ENCODE results near the gene NCOA7.
"Not testable (repeated sequence)": the region's sequence is repeated elsewhere in the genome, so short reads cannot be mapped to it uniquely, and the experiment has no call there.

The NCOA7 gene

DNA sequence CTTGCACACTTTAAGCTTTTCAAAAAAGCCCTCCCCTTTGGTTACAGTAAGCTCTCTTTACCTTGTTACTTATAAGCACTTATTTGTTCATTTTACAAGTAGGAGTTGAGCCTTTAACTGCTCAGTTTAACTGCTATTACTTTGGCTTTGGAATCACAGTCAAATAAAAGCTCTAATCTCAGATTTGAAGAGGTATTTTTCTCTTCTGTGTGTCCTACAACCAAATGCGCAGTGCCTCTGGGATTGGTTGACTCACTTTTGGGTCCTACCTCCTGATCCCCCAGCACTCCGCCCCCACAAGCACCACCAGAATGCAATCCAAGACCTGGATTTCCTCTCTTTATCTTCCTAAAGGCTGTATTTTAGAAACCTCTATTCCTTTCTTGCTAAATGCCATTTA, 2.5 kb downstream of the NCOA7 start:
- no peak for DNase-seq

DNA sequence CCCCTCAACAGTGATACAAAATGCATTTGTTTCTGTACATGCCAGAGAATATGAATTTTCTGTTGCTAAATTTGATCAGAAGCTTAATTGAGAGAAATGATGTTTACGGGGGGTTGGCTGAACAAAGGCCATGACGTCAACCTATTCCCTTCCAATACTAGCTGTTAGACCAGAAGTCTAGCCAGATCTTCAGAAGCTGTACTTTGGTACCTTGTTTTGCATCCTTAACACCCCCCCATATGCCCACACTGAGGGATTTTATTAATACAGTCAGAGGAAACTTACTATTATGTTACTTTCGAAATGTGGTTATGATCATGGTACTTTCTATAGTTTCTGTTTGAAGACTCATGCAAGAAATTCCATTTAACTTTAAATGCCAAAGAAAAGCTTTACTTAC, 3.1 kb downstream of the NCOA7 start:
- no peak for DNase-seq

DNA sequence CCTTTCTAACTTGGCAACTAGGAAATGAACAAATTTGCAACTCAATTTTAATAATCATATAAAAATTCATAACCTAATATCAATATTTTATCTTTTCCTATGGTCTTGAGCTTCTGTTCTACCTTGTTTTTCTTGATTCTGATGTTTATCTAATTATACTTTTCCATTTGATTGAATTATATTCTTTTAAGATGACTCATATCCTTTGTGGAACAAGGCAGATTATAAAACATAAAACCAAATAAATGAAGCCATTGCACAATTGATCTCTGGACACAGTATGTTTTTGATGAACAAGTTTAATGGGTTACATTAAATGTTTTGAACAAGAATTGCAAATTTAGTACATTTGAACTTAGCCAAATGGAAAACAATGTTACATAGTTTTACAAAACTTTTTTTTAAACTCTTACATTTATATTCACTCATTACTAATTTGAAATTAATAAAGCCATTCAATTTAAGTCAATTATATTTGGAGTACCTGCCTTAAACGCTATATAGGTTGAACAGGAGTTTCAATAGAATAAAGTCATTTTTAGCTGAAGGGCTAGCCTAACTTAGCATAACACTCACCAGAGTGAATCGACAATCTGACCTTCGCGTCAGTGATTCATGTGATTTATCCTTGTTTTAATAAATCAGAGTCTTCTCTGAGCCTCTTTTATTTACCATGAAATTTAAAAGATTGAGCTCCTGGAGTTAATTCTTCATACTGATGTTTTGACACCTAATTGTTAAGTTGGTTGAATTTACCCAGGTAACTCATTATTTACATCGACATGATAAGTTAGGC, 3.8 kb downstream of the NCOA7 start:
- DNase-seq, result no peak

DNA sequence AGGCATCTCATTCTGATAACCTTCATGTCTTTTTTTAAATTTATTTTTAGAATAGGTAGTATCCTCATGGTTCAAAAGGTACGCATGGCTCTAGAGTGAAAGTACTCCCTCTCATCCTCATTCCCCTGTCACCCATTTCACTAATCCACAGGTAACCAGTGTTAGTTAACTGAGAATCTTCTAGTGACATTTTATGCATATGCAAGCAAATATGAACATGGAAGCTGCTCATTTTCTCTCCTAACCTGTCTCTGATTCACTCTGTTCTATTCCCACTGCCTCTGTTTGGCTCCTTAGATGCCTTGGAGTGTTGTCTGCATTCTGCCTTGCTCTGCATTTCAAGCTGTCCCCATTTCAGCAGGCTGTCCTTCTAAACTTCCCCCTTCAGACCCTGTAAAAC, 4.5 kb downstream of the NCOA7 start:
- DNase-seq, result no peak

DNA sequence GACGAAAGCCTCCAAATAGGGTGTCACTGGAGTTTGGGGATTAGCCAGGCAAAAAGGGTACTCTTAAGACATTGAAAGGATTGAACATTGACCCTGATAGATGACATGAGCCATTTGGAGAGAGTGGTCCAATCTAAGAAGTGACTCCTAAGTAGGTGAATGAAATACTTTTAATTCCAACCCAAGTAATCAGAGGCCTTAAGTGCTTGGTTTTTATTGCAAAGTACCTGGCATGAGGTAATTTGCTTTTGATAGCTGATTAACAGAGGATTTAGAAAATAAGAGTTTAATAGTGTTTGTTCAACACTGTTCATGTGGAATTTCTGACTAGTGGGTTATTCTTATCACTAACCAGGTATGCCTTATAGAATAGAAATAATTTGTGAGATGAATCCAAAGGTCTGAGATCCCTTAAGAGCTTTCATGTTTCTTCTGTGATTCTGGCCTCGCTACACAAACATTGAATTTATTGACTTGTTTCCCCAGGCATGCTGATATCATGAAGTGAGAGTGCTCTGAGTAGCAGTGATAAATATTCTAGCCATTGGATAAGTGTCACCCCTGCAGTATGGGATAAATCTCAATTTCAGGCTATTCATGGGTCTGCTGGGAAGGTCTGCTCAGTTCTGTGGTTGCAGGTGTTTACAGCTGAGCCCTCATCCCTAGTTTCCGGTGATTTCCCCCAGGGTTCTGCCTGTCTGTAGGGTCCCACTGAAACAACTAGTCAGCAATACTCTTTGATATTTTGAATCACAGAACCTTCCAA, 6.5 kb downstream of the NCOA7 start:
- DNase-seq, result no peak

DNA sequence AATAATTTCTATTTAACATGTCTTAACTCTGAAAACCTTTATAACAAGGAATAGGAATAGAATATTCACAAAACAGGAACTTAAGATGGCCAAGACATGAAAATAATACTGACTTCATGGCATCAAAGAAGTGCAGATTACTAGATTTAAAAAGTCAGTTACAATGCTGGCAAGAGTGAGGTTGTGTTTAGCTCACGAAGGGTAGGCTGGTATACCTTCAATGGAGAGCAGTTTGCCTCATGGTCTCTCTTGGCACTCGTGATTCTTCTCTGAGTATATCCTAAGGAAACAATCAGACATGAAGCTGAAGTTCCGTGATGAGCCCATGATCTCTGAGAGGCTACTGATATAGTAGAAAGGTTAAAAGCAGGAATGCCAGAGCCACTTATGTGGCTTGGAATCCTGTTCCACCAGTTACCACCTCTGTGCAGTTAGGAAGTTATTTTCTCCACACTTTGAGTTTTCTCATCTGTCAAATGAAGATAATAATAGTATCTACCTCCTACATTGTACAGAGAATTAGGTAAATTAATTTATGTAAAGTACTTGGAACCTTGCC, 7.2 kb downstream of the NCOA7 start:
- no peak for DNase-seq

DNA sequence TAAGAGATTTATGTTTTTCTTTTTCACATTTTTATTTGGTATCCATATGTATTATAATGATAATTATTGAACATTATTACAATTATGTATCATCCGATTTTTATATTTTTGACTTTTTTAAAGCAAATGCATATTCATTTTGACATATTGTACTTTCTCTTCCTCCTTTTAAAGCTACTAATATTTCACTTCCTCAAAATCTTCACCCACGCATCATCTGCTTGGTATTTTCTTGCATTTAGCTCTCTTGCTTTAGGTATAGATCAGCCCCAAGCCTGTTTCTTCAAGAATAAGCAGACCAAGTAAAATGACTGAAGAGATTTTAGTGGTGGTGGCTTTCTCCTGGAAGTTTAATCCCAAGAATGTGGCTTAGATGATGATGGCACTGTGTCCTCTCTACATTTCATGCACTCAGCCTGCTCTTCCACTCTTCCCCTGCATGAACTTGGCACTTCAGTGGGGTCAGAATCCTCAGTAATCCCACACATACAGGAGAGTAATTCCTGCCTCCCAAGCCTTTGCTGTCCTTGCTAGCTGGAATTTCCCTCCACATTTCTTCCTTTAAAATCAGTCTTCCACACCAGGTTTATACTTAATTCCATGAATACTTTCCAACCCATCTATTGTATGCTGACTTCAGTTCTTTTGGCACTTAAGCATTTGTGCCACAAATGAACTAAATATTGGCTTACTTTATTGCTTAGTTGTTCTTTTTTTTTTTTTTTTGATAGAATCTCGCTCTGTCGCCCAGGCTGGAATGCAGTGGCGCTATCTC, 8.2 kb downstream of the NCOA7 start:
- DNase-seq, result no peak

DNA sequence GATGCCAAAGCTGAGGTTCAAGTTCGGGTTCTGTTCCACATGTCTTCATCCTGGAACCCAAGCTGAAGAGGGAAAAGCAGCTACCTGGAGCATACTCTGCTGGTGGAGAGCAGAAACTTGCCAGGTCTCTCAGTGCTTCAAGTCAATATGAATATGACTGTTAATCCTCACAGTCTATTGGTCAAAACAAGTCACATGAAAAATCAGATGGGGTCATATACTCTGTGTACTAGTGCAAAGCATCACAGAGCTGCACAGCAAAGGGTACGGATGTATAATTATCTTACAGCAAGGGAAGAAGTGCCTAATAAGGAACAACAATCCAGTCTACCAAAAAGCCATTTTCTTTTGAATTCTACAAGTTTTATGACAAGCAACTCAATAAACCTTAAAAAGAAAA, 11.6 kb downstream of the NCOA7 start:
- DNase-seq, result no peak

DNA sequence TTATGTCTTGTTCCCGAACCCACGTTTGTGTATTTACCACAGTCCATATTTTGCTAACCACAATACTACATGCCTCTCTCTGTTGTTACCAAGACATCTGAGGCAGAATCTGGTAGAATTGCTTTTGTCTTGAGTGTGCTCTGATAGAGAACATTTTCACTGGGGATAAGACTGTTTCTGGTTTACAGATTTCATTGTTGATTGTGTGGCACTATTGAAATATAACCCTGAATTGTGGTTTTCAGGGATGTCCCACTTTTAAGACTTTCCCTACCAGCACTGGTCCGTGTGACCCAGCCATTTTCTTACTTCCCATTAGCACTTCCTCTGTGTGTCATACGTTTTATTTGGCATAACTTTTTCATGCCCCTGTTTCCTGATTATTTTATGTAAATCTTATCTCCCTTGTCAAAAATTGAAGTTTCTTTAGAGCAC, 12.2 kb downstream of the NCOA7 start:
- DNase-seq, result peak; percentile 41

DNA sequence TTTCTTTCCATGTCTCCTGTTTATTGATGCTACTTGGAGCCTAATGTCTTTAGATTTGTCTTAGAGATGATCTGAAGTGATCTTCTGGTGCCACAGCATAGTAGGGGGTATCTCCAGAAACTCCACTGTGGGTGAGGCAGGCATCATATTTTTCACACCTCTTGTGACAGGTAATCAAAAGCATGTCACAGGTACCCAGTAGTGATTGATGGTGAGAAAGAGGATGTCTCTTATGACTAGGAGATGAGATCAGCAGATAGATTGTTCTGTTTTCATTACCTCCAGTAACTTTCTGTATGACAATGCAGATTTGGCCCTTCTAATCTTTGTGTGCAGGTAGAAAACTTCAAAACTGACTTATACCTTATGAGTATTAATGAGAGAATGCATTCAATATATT, 13.5 kb downstream of the NCOA7 start:
- DNase-seq, result no peak

DNA sequence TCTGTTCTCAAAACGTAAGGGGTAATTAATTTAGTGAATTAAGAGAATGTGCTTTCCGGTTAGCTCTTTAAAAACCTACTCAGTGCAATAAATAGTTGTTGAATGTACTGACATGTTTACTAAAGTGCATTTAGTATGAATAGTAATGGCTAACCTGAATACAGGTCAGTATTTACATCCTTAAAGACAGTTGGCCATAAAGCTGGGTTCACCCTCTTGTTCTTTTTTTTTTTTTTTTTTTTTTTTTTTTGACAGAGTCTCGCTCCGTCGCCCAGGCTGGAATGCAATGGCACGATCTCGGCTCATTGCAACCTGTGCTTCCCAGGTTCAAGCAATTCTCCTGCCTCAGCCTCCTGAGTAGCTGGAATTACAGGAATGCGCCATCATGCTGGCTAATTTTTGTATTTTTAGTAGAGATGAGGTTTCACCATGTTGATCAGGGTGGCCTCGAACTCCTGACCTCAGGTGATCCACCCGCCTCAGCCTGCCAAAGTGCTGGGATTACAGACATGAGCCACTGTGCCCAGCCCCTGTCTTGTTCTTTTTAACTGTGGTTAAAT, 14.2 kb downstream of the NCOA7 start:
- not testable (repeated sequence) for DNase-seq

DNA sequence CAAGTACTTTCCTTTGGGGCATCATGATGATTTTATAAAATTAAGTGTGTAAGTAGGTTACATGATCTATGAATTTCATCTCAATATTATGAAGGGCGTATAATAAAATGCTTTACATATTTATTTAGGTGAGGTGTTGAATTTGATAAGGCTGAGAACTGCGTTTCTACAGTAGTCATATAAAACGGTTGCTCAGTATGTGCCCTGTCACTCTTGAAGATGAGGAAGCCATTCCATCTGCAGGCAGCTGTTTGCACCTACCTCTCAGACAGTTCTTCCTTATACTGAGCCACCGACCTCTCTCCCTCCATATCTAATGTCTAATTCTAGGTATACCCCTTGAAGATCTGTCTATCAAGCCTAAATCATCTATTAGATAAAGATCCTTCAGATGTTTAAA, 16.1 kb downstream of the NCOA7 start:
- no peak for DNase-seq

DNA sequence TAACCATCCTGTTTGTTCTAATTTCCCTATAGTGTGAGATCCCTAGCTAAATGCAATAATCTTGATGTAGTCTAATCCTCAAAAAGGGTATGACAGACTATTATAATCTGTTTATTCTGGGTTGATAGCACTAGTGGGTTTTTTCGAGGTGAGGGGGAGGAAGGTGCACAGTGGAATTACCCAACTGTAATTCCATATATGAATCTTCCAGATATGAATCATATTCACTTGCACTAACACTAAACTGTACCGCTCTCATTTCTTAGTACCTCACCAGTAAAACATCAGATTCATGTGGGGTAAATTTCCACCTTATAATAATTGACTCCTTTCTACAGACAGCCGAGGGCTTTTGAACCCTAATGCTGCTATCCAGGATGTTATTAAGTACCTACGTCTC, 16.5 kb downstream of the NCOA7 start:
- no peak for DNase-seq

DNA sequence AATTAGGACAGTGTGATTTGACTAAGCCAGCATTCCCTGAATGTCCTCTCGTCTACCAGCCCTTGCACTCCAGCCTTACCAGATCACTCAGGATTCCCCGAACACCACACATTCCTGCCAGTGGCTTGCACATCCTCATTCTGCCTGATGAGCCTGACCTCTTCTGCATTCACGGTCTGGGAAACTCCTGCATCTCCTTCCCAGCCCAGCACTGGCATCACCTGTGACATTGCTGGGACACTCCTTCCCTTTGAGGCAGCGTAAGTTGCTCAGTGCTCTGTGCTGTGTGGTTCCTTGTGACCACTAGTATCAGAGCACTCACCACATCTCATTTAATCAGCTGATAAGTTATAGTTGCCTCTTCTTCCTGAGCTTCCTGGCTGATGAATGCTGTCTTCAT, 17.3 kb downstream of the NCOA7 start:
- DNase-seq, result no peak

DNA sequence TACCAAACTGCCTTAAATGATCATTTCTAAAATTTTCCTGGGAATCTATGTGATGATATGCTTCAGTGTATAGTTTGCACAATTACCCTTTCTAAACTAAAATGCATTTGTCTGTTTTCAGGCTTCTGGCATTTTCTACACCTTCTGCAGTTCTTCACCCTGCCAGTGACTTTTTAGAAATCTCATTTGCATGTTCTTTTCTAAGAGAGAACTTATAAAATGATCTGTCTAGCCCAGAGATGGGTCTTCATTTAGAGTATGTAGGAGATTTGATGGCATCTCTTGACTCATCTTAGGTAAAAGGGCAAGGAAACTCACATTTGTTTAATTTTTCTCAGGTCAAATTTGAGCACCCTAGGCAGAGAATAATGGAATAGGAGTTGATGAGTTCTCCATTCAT, 17.8 kb downstream of the NCOA7 start:
- no peak for DNase-seq

DNA sequence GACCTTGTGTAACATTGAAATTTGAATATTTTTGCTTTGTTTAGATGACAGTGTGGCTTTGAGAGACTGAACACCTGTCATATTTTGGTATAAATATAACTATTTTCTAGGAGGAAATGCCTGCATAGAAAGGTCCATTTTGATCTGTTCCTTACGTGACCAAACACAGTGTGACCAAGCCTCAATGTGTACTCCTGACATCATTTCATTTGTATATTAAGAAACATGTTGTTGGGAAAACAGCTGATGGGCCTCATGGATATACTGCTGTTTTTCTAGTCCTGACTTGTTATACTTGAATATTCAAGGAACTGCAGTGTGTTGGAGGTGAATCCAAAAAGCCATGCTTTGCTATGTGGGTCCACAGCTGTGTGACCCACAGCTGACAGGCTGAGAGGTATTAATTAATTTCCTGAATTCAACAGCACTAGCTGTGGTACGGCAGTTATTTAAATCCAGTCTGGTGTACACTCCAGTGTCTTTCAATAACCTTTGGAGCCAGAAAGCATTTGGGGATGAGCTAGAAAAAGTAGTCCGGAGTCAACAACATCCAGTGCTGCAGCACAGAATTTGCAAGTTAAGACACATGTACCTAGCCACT, 18.9 kb downstream of the NCOA7 start:
- DNase-seq, result no peak

DNA sequence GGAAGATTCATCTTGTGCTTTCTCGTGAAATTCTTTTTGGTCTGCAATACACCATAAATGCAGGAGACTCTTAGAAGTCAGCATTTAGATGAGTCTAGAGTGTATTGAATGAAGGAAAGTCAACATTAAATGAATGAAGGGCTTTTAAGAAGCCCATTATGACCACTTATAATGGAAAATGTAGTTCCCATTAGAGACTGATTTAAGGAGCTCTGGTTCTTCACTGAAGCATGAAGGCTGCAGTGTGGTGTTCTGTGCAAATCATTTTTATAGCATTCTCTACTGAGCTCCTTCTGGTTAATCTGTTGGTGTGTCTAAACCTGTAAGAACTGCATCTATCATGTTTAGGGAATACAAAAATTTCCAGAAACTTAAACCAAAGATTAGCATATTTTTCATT, 19.7 kb downstream of the NCOA7 start:
- DNase-seq, result no peak

DNA sequence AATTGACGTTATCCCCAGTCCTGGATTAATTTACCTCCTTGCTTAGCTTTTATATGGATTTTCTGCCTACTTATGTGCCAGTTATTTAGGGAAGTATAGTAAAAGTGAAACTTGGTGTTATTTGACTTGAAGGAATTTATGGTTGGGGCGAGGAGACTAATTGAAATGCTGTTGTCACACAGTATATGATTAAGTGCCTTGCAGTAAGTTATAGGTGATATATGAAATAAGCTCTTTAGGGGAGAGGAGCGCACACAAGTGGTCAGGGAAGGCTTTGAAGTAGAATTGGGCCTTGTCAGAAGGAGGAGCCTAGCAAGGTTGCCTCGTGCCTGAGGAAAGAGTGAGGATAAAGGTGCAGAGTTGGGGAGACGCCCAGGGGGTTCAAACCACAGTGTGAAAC, 20.5 kb downstream of the NCOA7 start:
- no peak for DNase-seq

DNA sequence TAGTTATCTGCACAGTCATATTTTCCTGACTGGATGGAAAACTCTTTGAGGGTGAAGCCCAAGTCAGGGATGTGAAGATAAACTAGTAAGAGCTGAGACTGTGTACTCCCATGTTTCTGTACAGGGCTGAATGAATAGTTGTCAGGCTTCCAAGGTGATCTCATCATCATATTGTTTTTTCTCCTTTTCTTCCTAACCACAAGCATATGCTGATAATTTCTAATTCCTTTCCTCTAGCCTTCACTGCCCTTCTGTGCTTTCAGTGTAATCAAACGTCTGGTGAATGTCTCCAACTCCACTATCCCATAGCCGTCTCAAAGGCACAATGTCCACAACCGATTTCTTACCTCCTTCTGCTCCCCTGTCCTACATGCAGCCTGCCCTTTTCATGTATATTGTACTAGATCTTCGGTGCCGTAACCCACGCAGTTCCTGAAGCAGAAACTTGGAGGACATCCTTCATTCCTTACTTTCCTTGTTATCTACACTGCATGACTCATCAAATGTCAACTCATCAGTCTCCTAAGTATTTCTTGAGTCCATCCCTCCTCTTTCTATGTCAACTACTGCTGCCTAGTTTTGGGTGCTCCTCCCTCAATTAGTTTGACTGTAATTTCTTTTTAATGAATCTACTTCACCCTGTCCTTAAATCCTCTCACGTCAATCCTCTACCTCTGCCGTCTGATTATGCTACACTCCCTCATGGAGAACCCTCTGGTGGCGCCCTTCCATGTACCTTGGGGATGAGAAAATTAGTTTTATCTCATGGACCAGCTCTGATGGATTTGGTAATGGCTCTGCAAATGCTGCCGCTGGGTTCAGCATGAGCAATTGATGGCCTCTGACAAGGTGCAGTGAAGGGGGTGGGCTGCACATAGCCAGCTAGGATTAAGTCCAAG, 21.9 kb downstream of the NCOA7 start:
- DNase-seq, result peak; percentile 82

DNA sequence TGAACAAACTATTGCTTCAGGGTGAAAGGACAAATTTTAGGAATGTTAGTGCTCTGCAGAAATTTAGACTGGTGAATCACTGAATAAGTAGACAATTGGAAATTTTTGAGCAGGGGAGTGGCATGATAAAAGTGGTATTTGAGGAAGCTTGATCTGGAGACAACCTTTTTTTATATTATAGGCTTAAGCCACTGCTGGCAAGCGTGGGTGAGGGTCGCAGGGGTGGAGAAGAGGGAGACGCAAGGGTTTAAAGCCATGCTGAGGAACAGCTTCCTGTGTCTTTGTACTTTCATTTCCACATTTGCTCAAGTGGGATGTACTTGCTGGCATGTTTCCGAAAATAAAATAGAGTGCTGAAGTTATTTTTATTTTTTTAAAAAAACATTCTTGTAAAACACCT, 23.7 kb downstream of the NCOA7 start:
- DNase-seq, result no peak

DNA sequence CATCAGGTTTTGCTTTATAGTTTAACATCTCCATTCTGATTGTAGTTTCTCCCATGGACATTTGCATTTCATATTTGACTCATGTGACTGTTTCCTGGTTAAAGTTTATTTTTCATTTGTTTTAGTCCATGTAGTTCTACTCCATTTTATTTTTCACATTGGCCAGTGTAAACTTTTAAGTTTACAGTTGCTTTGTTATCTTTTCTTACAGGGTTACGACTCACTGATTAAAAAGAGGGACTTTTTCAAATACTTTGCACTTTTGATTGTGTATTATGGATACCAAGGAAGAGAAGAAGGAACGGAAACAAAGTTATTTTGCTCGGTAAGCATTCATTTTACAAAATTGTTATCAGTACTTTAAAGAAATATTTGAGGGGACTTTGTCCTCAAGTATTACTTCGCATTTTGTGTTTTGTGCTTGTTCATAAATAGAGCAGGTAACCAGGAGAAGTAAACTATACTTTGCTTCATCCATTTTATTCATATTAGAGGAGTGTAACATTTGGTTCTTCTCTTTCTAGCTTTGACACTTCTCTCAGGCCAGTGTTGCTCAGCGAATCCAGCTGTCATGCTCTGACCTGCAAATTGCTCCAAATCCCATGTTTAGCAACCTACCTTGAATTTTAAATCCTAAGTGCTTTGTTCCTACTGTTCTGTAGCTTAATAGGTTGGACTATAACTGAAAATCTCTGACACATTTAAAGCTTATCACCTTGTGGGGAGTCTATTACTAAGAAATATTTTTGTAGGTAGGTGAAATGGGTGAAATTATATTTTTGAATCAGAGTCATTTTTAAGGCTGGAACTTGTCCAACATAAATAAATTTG, 24.5 kb downstream of the NCOA7 start:
- no peak for DNase-seq

Data from hematopoietic multipotent progenitor cell treated with erythropoietin and hydrocortisone succinate and interleukin-3 and kit ligand, for 6 days (in vitro differentiated cells).